NCI-H2107 treated with DMSO at 0.1 percent for 48 hours (cell line): Measurements from ENCODE around the gene RYR2.
"Not testable (repeated sequence)": the region's sequence is repeated elsewhere in the genome, so short reads cannot be mapped to it uniquely, and the experiment has no call there.

Experiments
- DNase-seq: peaks from one replicate; lab custom pipeline; 2025; ENCODE audit not compliant: unreplicated experiment; lab: John Stamatoyannopoulos, UW

The RYR2 gene

DNA sequence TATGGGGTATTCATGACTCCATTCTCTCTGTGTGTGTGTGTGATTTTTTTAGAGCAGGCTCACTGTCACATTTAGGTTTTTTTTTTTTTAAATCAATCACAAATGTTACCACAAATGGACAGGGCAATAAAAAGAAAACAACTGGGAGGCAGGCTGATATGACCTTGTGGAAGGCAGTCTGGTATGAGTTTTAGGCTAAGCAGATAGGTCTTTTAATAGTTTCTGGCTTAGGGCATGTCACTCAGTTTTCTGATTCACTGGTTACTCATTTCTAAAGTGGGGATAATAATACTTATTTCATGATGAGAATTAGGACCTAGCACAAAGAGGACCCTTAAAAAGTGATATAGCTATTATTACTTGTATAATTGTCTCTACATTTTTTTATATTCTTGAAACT is 278.9 kb downstream of the RYR2 start:
- DNase-seq, result no peak

GRCh38 chr1:237324226-237324625 is 282.2 kb downstream of the RYR2 start:
- DNase-seq, result no peak

DNA sequence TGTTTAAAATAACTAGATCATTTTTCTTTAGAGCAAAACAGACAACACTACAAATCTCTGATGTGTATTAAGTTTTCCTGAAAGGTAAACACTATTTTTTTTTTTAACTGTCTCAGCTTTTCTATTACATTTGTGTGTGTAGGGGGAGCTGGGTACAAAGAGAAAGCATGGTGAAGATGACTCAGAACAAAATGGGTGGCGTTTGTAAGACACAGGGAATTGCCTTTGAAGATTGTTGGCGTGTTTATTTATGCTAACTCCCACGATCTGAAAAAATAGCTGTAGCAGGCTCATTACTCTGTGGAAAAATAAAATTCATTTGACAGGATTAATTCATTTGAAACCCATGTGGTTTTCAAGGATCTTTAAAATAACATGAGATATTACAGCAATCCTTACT is 285.1 kb downstream of the RYR2 start:
- no peak for DNase-seq

DNA sequence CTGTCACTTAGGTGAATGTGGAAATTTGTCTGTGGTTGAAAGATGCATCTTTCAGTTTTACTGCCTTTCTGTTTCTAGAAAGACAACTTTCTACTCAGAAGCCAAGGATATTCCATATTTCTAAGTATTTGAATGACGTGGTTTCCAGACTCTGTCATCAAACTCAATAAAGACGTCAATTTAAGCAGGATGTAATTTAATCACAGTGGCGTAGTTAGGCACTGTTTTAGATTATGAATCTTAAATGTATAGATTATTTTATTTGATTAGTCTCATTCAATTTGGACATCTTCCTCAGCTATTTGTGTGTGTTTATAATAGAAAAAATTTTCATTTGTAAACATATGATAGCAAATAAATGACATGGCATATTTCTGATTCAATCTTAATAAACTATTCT is 298.9 kb downstream of the RYR2 start:
- no peak for DNase-seq

DNA sequence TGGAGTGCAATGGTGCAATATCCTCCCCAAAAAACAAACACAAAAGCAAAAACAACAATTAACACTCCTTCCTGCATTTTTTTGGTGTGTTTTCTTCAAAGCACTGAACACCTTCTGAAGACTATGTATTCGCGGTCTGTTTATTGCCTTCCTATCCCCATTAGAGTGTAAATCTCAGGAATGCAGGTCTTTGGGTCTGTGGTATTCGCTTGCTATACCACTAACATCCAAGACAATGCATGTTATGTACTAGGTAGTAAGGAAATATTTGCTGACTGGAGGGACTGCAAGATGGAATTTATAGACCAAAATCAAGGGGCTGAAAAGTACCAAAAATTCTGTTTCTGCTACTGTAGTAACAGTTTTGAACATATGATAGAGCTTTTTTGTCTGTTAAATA is 299.4 kb downstream of the RYR2 start:
- DNase-seq, result no peak

DNA sequence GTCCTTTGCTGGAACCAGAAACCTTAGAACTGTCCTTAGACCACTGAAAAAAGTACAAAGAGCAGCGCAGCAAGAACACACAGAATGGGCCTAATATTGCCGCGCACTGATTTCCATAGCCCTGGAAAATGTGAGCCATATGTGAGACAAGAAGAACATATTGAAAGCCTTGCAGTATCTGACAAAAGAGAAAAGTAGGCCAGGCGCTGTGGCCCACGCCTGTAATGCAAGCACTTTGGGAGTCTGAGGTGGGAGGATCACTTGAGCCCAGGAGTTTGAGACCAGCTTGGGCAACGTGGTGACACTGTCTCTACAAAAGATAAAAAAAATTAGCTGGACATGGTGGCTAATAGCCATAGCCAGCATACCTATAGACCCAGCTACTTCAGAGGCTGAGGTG is 300.7 kb downstream of the RYR2 start:
- DNase-seq, result no peak

- DNase-seq, result no peak
Observed at GRCh38 chr1:237352747-237353146, 310.8 kb downstream of the RYR2 start.

DNA sequence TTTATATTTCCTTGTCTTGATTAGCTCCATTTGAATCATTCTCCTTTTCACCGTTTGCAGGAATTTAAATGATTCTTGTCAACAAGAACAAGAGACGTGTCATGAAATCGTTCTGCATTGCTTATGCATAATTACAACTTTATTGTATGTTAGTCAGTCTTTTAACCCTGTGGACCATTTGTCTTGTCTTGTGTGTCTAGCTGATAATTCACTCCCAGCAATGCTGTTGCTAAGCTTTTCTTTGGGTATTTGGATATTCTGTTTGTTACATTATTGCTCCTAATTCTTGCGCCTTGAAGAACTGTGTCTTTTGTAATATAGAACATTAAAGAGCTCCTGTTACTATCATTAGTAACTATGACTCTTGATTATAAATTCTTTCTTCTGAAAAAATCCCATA is 311.9 kb downstream of the RYR2 start:
- no peak for DNase-seq

DNA sequence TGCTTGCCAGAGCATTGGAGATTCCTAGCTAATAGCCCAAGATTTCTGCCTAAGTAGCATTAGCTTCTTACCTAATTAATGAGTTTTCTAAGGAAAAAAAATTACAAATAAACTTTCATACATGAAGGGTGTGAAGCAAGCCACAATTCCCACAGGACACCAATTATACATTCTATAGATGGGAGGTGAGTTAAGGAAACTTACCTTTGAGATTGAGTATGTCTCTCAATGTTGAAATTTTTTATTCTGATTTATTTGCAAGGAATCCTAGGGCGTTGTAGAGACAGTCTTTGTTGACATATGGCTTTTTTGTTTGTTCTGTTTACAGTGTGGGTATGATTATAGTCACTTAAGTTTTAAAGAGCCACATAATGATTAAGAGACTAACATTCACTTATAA is 313.0 kb downstream of the RYR2 start:
- DNase-seq, result no peak

GRCh38 chr1:237358555-237358954 is 316.6 kb downstream of the RYR2 start:
- no peak for DNase-seq

DNA sequence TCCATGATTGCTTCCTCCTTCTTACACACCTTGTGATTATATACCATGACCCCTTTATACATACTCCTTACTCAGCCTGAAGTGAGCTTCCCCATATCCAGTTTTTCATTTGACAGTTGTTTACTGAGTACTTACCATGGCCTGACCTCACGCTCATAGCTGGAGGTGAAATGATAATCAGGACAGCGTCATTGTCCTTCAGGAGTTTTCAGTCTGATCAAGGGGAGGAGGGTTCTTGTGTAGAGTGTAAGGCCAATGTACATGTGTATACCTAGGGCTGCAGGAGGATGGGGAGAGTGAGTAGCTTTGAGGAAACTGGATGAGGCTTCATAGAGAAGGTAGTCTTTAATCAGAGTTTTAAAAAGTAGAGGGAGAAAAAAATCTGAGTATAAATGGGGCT is 325.8 kb downstream of the RYR2 start:
- no peak for DNase-seq

- DNase-seq, result not testable (repeated sequence)
Observed at GRCh38 chr1:237371477-237371876, 329.5 kb downstream of the RYR2 start.

- DNase-seq, result no peak
Observed at GRCh38 chr1:237383791-237384190, 341.8 kb downstream of the RYR2 start.

DNA sequence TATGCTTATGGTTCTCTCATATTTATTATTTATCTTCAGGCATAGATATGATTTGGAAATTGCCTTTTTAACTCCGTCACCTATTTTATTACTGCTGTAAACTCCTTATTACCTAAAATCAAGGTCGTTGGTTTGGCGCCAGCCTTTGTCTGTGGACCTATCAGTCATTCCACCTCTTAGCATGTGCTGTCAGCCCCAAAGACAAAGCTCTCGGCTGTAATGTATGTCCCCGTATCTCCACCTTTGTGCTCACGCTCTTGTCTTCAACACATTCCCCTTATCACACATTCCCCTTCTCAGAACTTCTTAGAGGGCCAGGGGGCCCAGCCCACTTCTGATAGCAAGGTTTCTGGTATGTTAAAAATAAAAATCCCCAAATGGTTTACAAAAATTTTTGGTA is 342.2 kb downstream of the RYR2 start:
- DNase-seq, result no peak

GRCh38 chr1:237386362-237387143 is 344.6 kb downstream of the RYR2 start:
- peak; percentile 1 for DNase-seq

- no peak for DNase-seq
Observed at GRCh38 chr1:237387144-237387505, 345.1 kb downstream of the RYR2 start.

- no peak for DNase-seq
Observed at GRCh38 chr1:237390823-237391222, 348.8 kb downstream of the RYR2 start.

- no peak for DNase-seq
Observed at GRCh38 chr1:237393632-237394031, 351.6 kb downstream of the RYR2 start.

GRCh38 chr1:237394281-237394680 is 352.3 kb downstream of the RYR2 start:
- no peak for DNase-seq

DNA sequence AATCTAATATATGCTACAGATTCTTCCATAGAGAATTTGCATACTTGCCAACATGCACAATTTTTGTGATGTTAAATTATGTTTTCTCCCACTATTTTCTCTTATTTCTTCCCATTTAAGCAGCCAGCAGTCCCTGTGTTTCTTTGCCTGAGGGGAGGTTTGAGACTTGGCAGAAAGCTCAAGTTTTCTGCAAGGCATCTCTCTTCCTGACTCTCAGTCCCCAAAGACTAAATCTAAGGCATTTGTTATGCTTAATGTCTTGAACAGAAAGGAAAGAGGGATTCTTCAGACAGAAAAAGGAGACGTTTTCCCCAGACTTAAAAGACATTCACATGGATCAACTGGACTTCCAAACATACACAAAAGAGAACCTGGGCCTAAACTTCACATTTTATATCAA is 354.4 kb downstream of the RYR2 start:
- DNase-seq, result no peak

DNA sequence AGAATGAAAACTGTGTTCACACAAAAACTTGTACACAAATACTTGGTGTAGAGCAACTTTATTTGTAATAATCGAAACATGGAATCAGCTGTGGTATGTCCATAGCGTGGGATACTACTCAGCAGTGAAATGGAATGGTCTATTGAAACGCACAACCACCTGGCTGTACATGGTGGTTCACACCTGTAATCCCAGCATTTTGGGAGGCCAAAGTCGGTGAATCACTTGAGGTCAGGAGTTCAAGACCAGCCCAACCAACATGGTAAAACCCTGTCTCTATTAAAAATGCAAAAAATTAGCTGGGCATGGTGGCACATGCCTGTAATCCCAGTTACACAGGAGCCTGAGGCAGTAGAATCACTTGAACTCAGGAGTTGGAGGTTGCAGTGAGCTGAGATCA is 356.8 kb downstream of the RYR2 start:
- no peak for DNase-seq

GRCh38 chr1:237405912-237406311 is 363.9 kb downstream of the RYR2 start:
- no peak for DNase-seq

DNA sequence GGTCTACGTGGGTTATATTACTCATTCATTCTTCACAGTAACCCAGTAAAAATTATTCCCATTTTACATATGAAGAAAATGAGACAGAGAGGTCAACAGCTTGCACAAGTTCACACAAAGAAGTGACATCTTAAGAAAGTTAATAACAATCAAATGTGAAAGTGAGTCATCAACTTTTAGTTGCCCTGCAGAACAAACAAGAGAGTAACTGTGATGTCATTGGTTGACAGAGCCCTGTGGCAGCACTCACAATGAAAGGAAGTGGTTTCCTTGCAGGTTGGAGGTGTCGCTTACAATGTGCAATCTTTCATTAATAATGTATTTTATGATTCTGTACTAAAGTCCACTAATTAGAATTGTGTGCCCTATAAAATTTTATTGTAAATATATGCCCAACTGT is 369.6 kb downstream of the RYR2 start:
- no peak for DNase-seq
